NCI-H2196 (cell line): Measurements from ENCODE around the gene GCK.

Experiments
- DNase-seq: peaks from one replicate; lab custom pipeline; 2025; ENCODE audit not compliant: unreplicated experiment; lab: John Stamatoyannopoulos, UW

GCK gene

DNA sequence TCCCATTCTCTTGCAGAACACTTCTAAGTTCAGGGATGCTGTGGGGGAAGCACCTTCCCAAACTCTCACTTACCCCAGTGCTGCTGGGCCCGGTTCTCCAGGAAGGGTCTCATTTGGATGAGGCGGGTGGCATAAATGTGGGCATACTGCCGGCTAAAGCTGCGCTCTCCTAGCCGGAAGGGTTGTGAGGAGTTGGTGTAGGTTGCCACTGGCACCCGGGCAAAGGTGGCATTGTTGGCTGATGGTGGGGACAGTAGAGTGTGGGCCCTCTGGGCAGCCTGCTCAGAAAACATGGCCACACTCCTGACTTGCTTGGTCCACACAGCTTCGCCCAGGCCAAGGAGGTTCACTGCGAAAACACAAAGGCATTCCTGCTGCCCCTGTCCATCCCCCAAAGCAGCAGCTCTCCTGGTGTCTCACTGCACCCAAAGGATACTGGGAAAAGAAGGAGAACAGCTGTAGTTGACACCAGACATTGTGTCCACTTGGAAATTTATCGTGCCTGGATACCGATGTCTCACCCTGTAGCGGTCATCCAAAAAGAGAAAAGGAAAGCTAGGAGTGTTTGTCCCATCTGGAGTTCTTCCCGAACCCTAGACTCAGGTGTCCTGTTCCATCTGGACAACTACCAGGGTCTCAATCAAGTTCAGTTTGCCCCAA, 67.3 kb downstream of the GCK start:
- DNase-seq, result no peak

DNA sequence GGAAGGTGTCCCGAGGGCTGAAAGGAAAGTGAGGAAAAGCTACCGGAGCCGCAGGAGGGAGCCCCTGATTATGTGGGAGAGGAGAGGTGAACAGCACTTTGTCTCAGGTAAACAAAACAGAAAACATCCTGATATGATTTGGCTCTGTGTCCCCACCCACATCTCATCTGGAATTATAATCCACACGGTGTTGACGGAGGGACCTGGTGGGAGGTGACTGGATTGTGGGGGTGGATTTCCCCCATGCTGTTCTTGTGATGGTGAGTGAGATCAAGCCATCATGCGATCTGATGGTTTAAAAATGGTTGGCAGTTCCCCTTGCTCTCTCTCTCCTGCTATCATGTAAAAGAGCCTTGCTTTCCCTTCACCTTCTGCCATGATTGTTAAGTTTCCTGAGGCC, 68.8 kb downstream of the GCK start:
- DNase-seq, result no peak

DNA sequence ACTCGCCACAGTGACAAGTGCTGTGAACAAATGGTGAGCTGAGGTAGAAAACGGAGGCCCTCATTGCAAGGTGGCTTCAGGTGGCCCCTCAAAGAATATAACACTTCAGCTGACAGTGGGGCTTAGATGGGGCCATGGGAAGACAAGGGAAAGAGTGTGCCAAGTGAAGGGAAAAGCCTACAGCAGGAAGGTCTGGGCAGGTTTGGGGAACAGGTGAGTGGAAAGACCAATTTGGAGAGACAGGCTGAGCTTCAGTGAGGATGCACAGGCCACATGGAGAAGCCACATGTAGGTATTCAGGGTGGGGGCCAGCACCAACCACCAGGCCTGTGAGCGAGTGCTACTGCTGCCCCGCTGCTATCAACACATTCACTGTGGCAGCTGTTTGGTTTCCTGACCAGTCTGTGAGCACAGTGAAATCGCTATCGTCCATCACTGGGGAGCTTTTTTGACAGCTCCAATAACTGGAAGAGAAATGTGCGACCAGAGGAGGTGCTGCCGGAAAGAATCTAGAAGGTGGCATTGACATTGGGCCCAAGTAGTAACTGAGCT, 69.3 kb downstream of the GCK start:
- DNase-seq, result no peak

DNA sequence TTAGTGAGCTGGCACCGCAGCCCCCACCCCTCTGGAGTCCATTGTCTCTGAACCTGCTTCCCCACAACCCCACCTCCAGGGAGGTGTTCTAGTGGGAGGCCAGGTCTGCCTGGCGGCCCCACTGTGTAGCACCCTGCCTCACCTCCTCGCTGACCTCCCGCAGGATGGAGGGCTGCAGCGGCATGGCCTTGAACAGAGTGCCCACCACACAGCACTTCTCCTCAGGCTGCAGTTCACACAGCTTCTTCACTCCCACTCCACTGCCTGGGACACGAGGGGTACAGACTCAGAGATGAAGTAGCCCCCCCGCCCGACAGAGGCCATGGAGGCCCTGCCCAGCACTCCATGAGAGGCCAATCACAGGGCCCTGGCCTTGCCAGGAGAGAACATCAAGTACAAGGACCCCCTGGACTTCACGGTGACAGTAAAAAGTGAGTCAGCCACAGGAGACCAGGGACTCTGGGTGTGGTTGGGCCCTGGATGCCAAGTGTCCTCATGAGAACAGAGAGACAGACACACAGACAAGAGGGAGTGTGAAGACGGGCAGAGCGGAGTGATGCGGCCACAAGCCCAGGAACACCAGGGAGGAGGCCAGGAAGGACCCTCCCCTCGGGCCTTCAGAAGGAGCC, 71.3 kb downstream of the GCK start:
- DNase-seq, result no peak

DNA sequence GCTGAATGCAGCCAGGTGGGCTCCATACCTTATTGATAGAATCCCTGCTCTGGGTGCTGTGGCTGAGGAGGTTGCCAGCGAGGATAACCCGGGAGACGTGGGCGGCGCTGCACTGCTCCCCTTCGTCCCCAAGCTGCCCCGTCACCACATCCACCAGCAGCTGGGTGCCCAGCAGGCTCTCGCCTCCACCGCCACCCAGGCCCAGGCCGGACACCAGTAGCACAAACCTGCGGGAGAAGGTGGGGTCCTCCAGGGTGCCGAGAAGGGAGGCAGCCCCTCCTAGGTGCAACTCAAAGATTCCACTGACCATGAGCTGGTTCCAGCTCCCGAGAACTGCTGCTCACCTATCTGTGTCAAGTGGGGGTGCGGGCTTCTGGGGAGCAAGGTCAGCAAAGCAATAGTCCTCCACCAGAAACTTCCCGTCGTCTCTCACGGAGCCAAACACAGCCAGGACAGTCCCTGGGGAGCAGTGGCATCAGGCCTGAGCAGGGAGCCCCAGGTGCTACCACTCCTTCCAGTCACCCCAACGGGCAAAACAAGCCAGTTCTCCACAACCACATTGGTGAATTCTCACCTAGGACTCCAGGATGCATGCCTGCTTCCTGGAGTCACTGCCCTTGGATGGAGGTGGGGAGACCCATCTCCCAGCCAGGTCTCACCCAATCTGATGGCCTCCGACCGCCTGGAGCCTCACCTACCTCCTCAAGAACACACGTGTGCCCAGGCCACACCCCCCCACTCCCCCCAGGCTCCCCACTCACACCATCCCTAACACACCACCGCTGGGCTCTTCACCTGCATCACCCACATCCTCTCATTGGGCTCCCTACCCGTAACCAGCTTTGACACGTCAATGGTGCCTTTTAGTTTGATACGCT, 72.2 kb downstream of the GCK start:
- no peak for DNase-seq

DNA sequence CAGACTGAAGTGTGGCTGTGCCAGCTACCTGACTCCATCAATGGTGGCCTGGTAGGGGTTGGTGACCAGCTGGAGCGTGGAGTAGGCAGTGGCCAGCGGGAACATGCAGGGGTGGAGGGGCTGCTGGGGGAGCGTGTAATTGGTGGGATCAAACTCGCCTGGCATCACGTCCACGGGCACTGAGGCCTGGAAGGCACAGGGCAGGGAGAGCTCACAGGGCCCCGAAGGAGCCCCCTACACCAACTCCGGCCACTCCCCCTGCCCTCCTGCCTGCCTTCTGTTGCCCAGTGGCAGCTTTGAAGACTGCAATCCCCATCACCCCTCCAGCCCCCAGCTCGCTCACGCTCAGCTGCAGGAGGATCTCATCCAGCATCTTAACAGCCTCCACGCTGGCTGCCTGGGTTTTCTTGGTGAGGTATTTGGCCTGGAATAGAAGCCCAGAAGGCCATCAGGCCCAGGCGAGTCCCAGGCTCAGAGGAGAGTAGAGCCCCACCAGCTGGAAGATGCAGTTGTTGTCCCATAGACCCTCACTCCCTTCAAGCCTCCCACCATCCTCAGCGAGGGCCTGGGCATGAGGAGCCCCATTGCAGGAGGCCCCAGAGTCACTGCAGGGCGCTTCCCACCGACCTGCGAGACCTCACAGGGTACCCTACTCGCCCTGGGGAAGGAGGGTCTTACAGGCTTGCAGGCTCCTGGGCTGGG, 73.0 kb downstream of the GCK start:
- DNase-seq, result no peak

DNA sequence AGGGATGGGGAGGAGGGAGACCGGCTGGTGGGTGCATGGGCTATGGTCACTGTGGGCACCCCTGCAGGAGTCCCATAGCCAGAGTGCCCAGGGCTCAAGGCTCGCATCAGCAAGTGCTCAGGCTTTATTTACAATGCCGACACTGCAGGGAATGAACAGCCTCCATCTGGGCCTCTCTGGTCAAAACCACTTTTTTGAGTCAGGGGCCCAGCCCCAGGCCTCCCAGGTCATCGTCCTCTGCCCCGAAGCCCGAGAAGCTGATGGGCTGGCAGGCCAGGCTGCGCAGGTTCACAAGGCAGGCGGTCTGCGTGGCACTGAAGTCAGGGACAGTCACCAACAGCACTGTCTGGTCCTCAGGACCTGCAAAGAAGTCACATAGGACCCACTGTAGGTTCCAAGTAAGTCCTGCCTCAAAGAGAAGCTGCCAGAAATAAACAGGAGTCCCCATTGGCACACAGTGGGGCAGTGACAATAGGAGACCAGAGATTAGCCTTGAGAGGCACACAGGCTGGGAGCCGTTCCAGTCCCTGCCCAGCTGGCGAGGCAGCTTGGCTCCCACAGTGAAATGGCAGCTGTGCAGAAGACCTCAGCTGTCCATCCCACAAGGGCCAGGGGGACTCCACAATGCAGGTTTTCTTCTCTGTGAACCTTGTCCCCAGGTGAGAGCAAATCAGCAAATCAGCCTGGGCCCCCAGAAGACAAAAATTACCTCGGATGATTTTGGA, 74.5 kb downstream of the GCK start:
- DNase-seq, result no peak

DNA sequence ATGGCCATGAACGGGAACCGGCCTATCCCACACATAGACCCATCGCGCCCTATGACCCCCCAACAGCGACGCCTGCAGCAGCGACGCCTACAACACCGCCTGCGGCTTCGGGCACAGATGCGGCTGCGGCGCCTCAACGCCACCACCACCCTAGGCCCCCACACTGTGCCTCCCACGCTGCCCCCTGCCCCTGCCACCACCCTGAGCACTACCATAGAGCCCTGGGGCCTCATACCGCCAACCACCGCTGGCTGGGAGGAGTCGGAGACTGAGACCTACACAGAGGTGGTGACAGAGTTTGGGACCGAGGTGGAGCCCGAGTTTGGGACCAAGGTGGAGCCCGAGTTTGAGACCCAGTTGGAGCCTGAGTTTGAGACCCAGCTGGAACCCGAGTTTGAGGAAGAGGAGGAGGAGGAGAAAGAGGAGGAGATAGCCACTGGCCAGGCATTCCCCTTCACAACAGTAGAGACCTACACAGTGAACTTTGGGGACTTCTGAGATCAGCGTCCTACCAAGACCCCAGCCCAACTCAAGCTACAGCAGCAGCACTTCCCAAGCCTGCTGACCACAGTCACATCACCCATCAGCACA, 75.4 kb downstream of the GCK start:
- no peak for DNase-seq

DNA sequence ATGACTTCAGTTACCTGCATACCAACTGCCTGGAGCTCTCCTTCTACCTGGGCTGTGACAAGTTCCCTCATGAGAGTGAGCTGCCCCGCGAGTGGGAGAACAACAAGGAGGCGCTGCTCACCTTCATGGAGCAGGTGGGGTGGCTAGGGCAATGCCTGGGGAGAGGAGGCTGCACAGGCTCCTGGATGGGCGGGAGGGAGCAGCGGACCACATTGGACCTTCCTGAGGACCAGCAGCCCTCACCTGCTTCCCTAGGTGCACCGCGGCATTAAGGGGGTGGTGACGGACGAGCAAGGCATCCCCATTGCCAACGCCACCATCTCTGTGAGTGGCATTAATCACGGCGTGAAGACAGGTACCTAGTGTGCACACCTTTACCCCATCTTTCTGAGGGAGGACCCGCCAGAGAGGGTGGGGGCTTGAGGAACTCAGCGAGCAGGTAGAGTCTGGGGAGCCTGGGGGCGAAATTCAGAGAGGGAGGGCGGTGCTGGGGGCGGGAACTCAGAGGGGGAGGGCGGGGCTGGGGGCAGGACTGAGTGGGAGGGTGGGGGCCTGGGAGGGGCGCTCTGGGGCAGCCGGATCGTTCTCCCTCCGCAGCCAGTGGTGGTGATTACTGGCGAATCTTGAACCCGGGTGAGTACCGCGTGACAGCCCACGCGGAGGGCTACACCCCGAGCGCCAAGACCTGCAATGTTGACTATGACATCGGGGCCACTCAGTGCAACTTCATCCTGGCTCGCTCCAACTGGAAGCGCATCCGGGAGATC, 76.1 kb downstream of the GCK start:
- no peak for DNase-seq

DNA sequence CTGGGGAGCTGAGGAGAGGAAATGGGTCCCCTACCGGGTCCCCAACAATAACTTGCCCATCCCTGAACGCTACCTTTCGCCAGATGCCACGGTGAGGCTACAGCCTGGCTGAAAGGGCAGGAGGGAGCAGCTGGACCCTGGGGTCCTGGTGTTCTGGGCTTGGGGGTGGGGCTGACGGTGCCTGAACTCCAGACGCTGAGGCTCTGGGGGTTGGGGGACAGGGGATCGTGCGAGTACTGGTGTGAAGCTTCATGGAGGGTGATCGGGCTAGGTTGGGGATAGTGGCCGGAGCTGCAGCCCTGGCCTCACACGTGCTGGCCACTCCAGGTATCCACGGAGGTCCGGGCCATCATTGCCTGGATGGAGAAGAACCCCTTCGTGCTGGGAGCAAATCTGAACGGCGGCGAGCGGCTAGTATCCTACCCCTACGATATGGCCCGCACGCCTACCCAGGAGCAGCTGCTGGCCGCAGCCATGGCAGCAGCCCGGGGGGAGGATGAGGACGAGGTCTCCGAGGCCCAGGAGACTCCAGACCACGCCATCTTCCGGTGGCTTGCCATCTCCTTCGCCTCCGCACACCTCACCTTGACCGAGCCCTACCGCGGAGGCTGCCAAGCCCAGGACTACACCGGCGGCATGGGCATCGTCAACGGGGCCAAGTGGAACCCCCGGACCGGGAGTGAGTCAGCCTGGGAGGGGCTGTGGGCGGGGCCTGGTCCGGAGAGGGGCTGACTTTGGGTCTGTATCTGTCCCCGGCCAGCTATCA, 76.8 kb downstream of the GCK start:
- DNase-seq, result no peak

DNA sequence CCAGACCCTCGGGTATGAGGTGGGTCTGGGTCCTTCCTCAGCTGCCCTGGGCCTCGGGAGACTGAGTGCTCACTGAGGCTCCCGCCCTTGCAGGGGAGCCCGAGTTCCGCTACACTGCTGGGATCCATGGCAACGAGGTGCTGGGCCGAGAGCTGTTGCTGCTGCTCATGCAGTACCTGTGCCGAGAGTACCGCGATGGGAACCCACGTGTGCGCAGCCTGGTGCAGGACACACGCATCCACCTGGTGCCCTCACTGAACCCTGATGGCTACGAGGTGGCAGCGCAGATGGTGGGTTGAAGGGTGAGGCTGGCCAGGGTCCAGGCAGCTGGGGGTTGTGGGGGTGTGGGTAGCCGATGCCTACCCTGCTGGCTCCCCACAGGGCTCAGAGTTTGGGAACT, 77.5 kb downstream of the GCK start:
- no peak for DNase-seq

DNA sequence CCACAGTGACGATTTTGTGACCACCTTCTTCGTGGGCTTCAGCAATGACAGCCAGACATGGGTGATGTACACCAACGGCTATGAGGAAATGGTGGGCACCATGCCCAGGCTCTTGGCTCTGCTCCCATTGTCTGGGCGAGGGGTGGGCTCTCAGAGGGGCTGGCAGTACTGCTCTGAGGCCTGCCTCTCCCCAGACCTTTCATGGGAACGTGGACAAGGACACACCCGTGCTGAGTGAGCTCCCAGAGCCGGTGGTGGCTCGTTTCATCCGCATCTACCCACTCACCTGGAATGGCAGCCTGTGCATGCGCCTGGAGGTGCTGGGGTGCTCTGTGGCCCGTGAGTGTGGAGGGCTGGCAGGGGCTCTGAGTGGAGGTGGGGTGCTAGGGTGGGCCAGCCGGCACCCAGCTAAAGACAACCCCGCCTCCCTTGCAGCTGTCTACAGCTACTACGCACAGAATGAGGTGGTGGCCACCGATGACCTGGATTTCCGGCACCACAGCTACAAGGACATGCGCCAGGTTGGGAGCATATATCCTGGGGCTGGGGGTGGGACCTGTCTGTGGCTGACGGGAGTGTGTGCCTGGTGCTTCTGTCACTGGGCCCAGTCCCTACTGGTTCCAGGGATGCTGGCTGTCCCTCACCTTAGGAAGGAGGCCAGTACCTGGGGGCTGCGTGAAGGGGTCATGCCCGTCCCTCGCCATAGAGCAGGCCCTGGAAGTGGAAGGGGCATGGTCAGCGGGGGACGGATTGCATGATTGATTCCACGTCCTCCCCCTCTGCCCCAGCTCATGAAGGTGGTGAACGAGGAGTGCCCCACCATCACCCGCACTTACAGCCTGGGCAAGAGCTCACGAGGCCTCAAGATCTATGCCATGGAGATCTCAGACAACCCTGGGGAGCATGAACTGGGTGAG, 78.3 kb downstream of the GCK start:
- DNase-seq, result no peak

DNA sequence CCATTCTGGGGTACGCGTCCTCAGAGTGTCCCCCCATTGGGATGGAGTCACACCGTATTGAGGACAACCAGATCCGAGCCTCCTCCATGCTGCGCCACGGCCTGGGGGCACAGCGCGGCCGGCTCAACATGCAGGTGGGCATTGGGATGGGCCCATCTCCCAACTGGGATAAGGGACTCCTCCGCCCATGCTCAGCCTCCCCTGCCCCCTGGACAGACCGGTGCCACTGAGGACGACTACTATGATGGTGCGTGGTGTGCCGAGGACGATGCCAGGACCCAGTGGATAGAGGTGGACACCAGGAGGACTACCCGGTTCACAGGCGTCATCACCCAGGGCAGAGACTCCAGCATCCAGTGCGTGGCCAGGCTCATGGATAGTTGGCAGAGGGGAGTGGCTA, 79.2 kb downstream of the GCK start:
- no peak for DNase-seq

DNA sequence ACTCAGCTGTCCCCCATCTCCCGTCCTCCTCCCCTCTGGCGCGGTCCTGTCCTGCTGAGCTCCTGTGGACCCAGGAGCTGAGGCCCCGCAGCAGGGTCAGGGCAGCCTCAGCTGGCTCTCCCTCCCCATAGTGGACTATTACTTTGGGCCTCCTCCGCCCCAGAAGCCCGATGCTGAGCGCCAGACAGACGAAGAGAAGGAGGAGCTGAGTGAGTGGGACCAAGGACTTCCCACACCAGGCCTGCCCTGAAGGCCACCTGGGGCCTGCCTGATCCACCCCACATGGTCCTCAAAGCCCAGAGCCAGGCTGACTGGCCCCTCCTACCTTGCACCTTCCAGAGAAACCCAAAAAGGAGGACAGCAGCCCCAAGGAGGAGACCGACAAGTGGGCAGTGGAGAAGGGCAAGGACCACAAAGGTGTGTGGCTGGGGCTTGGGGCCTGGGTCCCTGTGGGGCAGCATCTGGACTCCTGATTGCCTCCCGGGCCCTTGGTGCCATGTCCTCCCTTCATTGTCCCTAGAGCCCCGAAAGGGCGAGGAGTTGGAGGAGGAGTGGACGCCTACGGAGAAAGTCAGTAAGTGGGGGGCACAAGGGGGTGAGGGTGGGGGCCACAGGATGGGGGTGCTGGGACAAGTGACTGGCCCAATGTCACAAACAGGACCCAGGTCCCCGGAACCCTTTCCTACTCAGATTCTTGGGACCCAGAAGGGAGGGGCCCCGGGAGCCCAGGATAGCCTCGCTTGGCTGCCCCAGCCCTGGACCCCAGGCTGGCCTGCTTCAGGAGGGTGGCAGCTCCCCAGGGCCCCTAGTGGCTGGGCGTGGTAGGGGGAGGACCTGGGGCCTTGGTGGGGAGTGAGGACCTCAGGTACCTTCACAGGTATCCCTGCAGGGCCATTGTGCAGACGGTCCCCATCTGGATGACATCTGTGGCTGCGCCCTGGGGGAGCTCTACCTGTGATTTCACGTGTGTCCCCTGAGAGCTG, 80.2 kb downstream of the GCK start:
- no peak for DNase-seq

DNA sequence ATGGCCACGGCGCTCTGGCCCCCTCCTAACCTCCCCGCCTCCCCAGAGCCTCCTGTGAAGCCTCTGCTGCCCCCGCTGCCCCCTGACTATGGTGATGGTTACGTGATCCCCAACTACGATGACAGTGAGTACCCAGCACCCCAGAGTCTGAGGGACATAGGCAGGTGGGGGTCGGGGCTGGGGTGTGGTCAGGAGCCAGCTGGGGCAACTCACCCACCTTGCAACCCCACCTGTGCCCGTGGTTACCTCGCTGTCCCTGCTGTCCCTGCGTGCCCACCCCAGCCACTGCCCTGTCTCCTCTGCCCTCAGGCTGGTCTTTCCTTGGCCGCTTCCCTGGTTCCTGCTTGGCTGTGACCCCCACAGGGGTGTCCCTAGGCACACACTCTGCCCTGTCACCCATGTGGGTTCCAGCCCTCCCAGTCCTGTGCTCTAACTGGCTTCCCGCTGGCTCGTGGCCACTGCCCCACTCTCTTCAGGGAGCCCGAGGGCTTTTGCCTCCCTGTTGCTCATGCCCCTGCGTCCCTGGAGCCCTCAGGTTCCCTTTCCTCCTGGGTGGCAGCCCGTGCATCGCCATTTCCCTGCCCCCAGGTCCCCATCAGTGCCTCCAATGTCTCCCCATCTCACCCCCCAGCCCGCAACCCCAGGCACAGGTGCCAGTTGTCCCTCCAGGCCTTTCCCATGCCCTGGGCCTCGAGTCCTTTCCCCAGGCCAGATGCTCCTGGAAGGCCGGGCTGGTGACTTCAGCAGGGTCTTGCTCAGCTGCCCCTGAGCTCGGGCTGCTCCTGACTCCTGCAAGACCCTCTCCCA, 81.1 kb downstream of the GCK start:
- no peak for DNase-seq
